Gastrocnemius medialis (tissue), 4 donors: ENCODE measurements around the gene CACNA2D3. TPM values are rescaled to one million over a fixed set of nuclear protein-coding genes. Genes with fewer than 3 reads are reported as not detected.

Experiments used
- ATAC-seq, 2 donors: fragments of 150-250 bp; one replicate each; pipeline ENCODE4 v1.9.1; 2016
- DNase-seq, 2 donors: peaks; one replicate each; pipeline ENCODE4 v3.0.0-alpha.2; 2019
- H3K27ac ChIP-seq, 4 donors: fragments of 200-600 bp; sonication (generic); 1 replicate in 1 of 4; 2 replicates in 3 of 4; pipeline ENCODE4 v1.5.1; 2016 to 2018; ENCODE audit warnings: mild to moderate bottlenecking in 2 of 4, moderate library complexity in 1 of 4
- H3K27me3 ChIP-seq, 3 donors: fragments of 200-600 bp; sonication (generic) in 2 of 3; 1 replicate in 1 of 3; 2 replicates in 2 of 3; pipeline versions ENCODE4 v1.5.1 to v1.6.0; 2016 to 2019; ENCODE audit warnings: mild to moderate bottlenecking in 1 of 3, moderate library complexity in 1 of 3
- H3K36me3 ChIP-seq, 2 donors: fragments of 200-600 bp; sonication (generic) in 1 of 2; one replicate each; pipeline ENCODE4 v1.5.1; 2017 to 2018
- H3K4me1 ChIP-seq, 2 donors: fragments of 200-600 bp; sonication (generic) in 1 of 2; one replicate each; pipeline ENCODE4 v1.5.1; 2016 to 2017; ENCODE audit warnings: mild to moderate bottlenecking in 2 of 2
- H3K4me3 ChIP-seq, 4 donors: fragments of 200-600 bp; sonication (generic) in 3 of 4; 1 replicate in 1 of 4; 2 replicates in 3 of 4; pipeline ENCODE4 v1.5.1; 2016 to 2019; ENCODE audit warnings: mild to moderate bottlenecking in 2 of 4
- H3K9me3 ChIP-seq, 3 donors: fragments of 200-600 bp; sonication (generic) in 2 of 3; 1 replicate in 1 of 3; 2 replicates in 2 of 3; pipeline ENCODE4 v1.5.1; 2016 to 2019
- CTCF ChIP-seq, 5 experiments: fragments of 450-650 bp in 3 of 5; fragments of 200-600 bp in 2 of 5; sonication (generic) in 2 of 5; IDR thresholded peaks in 4 of 5; conservative IDR thresholded peaks in 1 of 5; 1 replicate in 4 of 5; 2 replicates in 1 of 5; pipeline ENCODE4 v1.5.1; 2016 to 2019; ENCODE audit warnings: antibody characterized with exemption in 5 of 5, mild to moderate bottlenecking in 3 of 5, moderate library complexity in 3 of 5
- POLR2A ChIP-seq, 2 donors: fragments of 450-650 bp; IDR thresholded peaks; one replicate each; pipeline ENCODE4 v1.6.1; 2017; ENCODE audit warnings: antibody characterized with exemption in 2 of 2, mild to moderate bottlenecking in 2 of 2, moderate library complexity in 2 of 2
- in situ Hi-C, 4 donors: fragments of 200-750 bp; cut with MboI; loops; one replicate each; pipeline versions ENCODE4 v1.15.0 to v1.8.0; 2017; ENCODE audit warnings: low sequenced_read_pairs in 4 of 4
- intact Hi-C: fragments of 100-400 bp; cut with DNase I; formaldehyde crosslinking; loops from one replicate; pipeline ENCODE4 v1.15.1; 2023; ENCODE audit warnings: low total_unique reads
- total RNA-seq, 4 donors: library from RNA; depleted of rRNA; stranded (reverse); fragments of >200 nt; gene quantifications; one replicate each; pipeline versions ENCODE4 v1.1.0 to v1.2.3, GENCODE V29; 2016

CACNA2D3 gene
- total RNA-seq, 4 donors from 2014 or later = 4.7 to 14.4 (median 7.1) TPM

DNA sequence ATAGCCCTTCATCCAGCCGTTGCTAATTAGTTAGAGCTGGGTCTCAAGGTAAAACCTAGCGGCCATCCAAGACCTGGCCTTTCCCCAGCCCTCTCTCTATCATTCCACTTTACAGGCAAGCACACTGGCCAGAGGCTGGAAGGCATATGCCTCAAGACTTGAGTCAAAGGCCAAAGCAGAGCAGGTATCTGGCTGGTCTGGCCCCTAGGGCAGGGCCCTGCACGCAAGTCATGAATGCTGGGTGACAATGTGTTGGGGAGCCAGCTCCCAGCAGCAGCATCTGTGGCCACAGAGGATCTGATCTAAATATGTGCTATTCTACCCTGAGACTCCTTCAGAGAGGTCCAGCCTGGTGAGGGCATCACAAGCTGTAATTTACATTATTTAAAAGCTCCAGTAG lies 691.9 kb downstream of the CACNA2D3 start:
- Histone ChIP-seq H3K27ac (no peak overlapping the region), H3K4me3 (no peak overlapping the region), H3K9me3 (no peaks in the 10 kb centered on the region), H3K36me3 (no peaks in the 10 kb centered on the region), H3K4me1 (peaks cover 0 to 5% of the 10 kb centered on the region in 2 donors), H3K27me3 (no peaks in the 10 kb centered on the region)
- in situ Hi-C loops = no loop called here
- DNase-seq (no peak), ATAC-seq (no peak)
- no peak for TF ChIP-seq POLR2A (IDR thresholded peaks at IDR 0.05)
- no peak for TF ChIP-seq CTCF (IDR thresholded peaks at IDR 0.05 in 4 of 5, conservative IDR thresholded peaks at IDR 0.05 in 1 of 5)
- intact Hi-C loops = no loop called here

DNA sequence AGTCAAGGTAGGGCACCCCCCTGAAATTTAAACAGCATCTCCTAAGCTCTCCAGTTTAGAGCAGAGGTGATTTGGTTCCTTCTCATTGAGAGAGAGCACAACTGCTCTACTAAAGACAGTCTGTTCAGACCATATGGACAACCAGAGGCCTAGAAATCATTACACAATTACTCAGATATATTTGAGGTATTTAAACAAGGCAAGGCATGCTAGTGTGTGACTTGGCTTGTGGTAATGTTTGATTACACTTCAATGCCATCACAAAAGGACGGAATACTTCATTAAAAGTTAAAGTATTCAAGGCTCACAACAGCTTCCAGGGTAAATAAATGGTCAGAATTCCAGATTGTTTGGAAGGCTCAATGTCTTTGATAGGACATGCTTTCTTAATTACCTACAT lies 695.3 kb downstream of the CACNA2D3 start:
- H3K4me1 ChIP-seq = peaks cover 0 to 14% of the 10 kb centered on the region in 2 donors
- no peaks in the 10 kb centered on the region for H3K9me3 ChIP-seq
- ATAC-seq (no peak), DNase-seq (no peak)
- intact Hi-C loops = no loop called here
- no peak overlapping the region for H3K27ac ChIP-seq
- TF ChIP-seq CTCF (IDR thresholded peaks at IDR 0.05 in 4 of 5, conservative IDR thresholded peaks at IDR 0.05 in 1 of 5) (no peak), POLR2A (IDR thresholded peaks at IDR 0.05) (no peak)
- H3K36me3 ChIP-seq = no peaks in the 10 kb centered on the region
- in situ Hi-C loops = no loop called here
- no peak overlapping the region for H3K4me3 ChIP-seq
- H3K27me3 ChIP-seq = no peaks in the 10 kb centered on the region

- ATAC-seq = no peak
- H3K27ac ChIP-seq = no peak overlapping the region
- H3K27me3 ChIP-seq = no peaks in the 10 kb centered on the region
- H3K4me1 ChIP-seq = peaks cover 0 to 14% of the 10 kb centered on the region in 2 donors
- DNase-seq = no peak
- TF ChIP-seq POLR2A (IDR thresholded peaks at IDR 0.05) = no peak
- TF ChIP-seq CTCF (IDR thresholded peaks at IDR 0.05 in 4 of 5, conservative IDR thresholded peaks at IDR 0.05 in 1 of 5) = no peak
- intact Hi-C loops (no loop called here), in situ Hi-C loops (no loop called here)
- no peak overlapping the region for H3K4me3 ChIP-seq
- H3K36me3 ChIP-seq = no peaks in the 10 kb centered on the region
- H3K9me3 ChIP-seq = no peaks in the 10 kb centered on the region
Measured at GRCh38 chr3:54818486-54818885, 696.1 kb downstream of the CACNA2D3 start.

- Histone ChIP-seq H3K27me3 (no peaks in the 10 kb centered on the region), H3K36me3 (no peaks in the 10 kb centered on the region), H3K27ac (no peak overlapping the region), H3K4me3 (no peak overlapping the region), H3K9me3 (no peaks in the 10 kb centered on the region), H3K4me1 (peaks cover 0 to 14% of the 10 kb centered on the region in 2 donors)
- intact Hi-C loops (no loop called here), in situ Hi-C loops (no loop called here)
- ATAC-seq = no peak
- no peak for TF ChIP-seq POLR2A (IDR thresholded peaks at IDR 0.05)
- no peak for DNase-seq
Measured at GRCh38 chr3:54818942-54819341, 696.6 kb downstream of the CACNA2D3 start.

- H3K27ac ChIP-seq = no peak overlapping the region
- H3K9me3 ChIP-seq = no peaks in the 10 kb centered on the region
- in situ Hi-C loops = no loop called here
- no peaks in the 10 kb centered on the region for H3K36me3 ChIP-seq
- no peak for ATAC-seq
- no peak for DNase-seq
- peaks cover 0 to 14% of the 10 kb centered on the region in 2 donors for H3K4me1 ChIP-seq
- intact Hi-C loops = no loop called here
- H3K4me3 ChIP-seq = no peak overlapping the region
- TF ChIP-seq POLR2A (IDR thresholded peaks at IDR 0.05) (no peak), CTCF (IDR thresholded peaks at IDR 0.05 in 4 of 5, conservative IDR thresholded peaks at IDR 0.05 in 1 of 5) (no peak)
- no peaks in the 10 kb centered on the region for H3K27me3 ChIP-seq
Measured at GRCh38 chr3:54819946-54820345, 697.6 kb downstream of the CACNA2D3 start.
